Caki2 (cell line): ENCODE data around the gene GTSE1. TPM values are rescaled to one million over a fixed set of nuclear protein-coding genes. Genes with fewer than 3 reads are reported as not detected.
"Not testable (repeated sequence)": the region's sequence is repeated elsewhere in the genome, so short reads cannot be mapped to it uniquely, and the experiment has no call there.

Experiments used
- DNase-seq: peaks from one replicate; pipeline ENCODE4 v3.0.0-alpha.2; 2015; ENCODE audit warnings: low read depth
- in situ Hi-C: cut with HindIII; loops from 2 replicates; pipeline ENCODE4 v1.10.0; 2016; ENCODE audit warnings: low sequenced_read_pairs, low pct_unique_long_range_greater_than_20kb, mixed read lengths
- total RNA-seq: library from RNA; depleted of rRNA; stranded (reverse); fragments of >200 nt; shearing (Covaris generic); gene quantifications from 2 replicates; pipeline ENCODE4 v1.2.3, GENCODE V29; 2014; ENCODE audit warnings: low replicate concordance; rRNA removed

The GTSE1 gene, protein sequence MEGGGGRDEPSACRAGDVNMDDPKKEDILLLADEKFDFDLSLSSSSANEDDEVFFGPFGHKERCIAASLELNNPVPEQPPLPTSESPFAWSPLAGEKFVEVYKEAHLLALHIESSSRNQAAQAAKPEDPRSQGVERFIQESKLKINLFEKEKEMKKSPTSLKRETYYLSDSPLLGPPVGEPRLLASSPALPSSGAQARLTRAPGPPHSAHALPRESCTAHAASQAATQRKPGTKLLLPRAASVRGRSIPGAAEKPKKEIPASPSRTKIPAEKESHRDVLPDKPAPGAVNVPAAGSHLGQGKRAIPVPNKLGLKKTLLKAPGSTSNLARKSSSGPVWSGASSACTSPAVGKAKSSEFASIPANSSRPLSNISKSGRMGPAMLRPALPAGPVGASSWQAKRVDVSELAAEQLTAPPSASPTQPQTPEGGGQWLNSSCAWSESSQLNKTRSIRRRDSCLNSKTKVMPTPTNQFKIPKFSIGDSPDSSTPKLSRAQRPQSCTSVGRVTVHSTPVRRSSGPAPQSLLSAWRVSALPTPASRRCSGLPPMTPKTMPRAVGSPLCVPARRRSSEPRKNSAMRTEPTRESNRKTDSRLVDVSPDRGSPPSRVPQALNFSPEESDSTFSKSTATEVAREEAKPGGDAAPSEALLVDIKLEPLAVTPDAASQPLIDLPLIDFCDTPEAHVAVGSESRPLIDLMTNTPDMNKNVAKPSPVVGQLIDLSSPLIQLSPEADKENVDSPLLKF
- total RNA-seq: 27.6 and 29.8 TPM in 2 replicates

DNA sequence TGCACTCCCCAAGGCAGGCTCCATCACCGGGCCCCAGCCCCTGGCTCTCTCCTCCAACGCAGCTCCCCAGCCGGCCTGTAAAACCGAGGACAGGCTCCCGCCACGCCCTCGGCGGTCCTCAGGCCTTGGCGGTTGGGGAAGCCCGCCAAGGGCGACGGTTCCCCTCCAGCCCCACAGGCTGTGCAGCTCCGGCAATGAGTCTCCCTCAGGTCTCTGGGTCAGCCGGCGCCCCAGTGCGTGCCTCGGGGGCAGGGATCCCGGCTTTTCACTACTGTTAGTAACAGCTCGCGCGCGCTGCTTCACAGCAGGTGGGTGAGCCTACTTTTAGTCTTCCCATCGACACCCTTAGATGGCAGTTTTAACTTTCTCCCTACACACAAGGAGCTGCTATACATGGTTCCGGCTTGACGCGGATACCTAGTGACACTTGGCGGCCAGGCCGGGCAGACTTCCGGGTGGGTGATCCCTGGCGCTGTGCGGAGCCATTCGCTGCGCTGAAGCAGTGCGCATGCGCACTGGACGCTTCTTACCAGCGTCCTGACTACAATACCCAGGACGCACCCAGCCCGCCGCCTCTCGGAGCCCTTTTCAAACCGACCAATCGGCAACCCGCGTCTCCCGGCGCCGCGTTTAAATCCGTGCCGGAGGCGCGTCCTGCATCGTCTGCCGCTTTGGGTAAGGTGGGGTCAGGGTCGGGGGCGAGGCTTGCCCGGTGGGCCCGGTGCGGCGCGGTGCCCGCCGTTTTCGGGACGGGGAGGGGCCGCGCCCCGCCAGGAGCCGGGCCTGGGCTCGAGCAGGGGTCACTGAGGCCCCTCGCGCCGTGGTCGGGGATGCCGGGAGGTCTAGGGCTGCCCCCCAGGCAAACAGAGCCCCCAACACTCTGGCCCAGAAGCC, at the start of gene GTSE1:
GTSE1 (plus strand) TSS at position 614 of the 894 bp plus-strand sequence. CDS start 531 bp downstream, outside the sequence.
- in situ Hi-C loops: loop anchor here (25.0 kb wide), 1 partner anchor 284 kb away; no protein-coding TSS in a partner anchor

DNA sequence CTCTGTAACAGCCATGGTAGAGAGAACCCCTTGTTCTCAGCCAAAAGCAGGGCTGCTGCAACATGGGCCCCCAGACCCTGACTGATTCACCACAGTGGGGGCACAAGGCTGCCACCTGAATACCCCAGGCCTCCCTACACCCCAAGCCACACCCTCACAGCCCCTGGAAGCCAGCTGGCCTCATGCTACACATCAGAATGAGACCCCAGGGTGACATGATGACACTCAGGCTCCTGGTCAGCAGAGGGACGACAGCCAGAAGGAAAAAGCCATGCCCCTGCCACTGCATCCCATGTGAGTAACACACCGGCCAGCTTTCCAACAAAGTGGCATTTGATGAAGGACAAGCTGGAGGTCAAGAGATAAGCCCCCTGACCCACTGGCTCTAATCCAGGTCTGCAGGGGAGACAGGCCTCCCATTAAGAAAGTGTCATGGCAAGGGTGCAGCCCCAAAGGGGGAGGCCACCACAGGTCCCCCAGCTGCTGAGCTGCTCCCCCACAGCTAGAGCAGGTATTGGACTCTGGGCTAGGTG, 49.2 kb upstream of the GTSE1 start:
- in situ Hi-C loops: no loop called here
- DNase-seq: no peak

More for the DNA sequence above, at the start of gene GTSE1:
- peak; percentile 96 for DNase-seq

DNA sequence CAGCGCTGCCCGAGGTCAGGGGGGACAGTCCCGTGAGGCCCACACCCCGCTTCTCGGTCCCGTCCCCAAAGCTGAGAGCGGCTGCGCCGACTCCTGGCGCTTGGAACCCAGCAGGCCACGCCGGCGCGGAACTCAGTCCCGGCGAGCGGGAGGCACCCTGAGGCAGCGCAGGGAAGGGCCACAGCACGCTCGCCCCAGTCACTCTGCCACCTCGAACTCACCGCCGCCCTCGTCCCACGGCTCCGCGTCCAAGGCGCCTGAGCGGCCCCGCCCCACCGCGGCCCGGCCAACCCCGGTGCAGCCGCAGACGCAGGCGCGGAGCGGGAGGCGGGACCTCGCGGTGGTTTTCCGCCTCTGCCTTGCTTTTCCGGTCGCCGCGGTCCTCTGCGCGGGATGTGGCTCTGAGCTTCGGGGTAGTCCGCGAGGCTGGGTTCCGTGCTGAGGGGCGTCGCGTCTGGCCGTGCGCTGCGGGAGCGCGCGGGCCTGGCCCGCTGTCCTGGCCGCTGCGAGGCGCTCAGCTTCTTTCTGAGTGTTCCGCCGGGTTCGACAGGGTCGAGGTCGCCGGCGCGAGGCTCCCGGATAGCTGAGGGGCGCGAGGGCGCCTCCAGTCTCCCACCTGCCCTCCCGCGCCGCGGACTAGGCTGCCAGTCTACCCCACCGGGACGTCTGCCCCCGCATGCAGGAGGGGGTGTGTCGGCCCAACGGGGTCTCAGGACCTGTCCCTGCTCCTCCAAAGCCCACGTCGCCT, 46.5 kb upstream of the GTSE1 start, which contains the start of gene CDPF1:
CDPF1 (minus strand) TSS at position 259 of the 748 bp plus-strand sequence. CDS start 2,009 bp downstream, outside the sequence.
- peak; percentile 88 for DNase-seq
- in situ Hi-C loops: loop anchor here (25.0 kb wide), 1 partner anchor 113 kb away; no protein-coding TSS in a partner anchor

DNA sequence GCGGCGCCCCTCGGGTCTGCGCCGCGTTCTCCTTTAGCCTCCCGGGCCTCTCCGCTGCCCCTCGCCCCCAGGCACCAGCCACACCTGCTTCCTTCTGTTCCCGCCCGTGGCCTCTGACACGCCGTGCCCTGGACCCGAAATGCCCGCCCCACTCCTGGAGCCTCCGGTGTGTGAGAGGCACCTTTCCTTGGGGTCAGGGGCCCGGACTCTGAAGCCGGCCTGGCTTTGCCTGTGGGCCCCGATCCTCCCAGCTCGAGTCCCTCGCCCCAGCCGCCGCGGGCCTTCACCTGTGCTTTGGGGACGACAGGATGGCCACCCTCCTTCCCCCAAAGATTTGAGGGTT, 45.9 kb upstream of the GTSE1 start:
- no peak for DNase-seq
- in situ Hi-C loops: loop anchor here (25.0 kb wide), 1 partner anchor 113 kb away; no protein-coding TSS in a partner anchor

DNA sequence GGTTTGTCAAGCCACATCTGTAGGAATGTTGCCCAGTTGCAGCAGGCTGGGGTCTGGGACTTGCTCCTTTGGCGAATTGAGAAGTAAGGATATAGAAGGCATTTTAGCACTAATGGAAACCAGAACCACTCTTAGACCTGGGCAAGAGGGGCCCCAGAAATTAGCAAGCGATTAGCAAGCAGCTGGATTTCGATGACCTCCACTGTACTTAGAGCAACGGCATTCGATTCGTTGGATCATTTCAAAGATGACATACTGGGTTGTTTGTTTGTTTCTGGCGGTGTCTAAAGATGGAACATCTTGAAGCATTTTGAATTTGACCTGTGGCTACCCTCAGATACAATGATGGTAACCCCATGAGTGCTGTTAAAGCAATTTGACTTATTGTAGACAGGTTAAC, 45.4 kb upstream of the GTSE1 start:
- in situ Hi-C loops: loop anchor here (25.0 kb wide), 1 partner anchor 114 kb away; no protein-coding TSS in a partner anchor
- DNase-seq: no peak

DNA sequence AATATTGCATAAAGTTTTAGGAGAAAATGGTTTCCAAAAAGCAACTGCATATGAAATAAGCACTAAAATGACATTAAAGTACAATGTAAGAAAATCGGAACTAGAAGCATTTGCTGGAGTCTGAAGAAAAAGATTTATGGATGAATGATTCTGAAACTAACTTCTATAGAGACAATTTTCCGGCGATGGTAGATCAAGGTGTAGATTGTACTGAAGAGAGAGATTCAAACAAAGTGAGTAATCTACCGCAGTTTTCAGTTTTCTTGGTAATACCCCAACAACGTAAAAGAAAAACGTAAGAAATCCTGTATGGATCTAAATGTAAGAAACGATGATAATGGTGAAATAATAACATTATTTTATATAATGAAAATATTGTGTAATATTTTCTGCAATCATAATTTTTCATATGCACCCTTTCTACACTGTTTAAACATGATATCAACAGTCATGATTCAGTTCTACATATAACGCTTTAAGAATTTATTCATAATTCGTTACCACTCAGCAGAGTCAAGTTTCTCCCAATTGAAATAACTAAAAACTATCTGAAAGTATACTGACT, 44.8 kb upstream of the GTSE1 start:
- in situ Hi-C loops: loop anchor here (25.0 kb wide), 1 partner anchor 115 kb away; no protein-coding TSS in a partner anchor
- DNase-seq: no peak

DNA sequence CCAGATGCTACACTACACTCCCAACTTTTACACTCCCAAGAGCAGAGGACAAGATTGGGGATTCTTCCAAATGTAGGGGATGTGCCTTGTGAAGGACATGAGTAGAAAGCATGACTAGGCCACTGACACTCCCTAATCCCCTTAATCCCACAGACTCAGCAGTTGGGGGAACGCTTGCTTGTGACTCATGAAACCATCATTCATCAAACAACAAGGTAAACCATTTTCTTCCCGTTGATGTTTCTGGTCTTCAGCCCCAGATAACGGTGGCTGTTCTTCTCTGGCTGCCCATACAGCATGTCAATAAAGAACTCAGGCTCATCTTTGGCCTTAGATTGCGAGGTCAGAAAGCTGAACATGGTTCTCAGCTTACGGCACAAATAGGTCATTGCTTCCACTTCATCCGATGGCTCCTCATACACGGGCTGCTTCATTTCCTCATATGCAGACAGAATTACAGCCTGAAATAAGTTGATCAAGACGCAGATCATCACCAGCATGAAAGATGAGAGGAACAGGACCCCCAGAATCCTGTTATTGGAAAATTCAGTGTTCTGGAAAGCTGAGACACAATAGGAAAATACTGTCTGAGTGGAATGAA, 40.2 kb upstream of the GTSE1 start:
- no peak for DNase-seq
- in situ Hi-C loops: loop anchor here (25.0 kb wide), 1 partner anchor 119 kb away; no protein-coding TSS in a partner anchor

DNA sequence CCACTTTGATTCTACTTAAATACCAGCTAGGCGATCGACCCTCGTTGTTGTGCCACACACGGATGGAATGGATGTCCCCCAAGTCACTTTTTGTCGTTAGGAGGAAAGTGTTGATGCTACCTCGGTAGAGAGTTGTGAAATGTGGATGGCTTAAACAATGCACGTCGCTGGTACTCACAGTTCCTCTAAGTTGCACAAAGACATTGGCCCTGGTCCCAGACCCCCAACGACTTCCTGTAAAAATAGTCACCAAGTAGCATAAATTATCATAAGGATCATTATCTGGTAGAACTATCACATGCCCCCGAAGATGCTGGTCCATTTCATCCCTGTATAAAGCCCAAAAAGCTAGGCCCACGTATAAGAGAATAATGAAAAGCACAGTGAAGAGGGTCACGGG, 37.3 kb upstream of the GTSE1 start:
- in situ Hi-C loops: loop anchor here (25.0 kb wide), 1 partner anchor 122 kb away; no protein-coding TSS in a partner anchor
- DNase-seq: no peak

DNA sequence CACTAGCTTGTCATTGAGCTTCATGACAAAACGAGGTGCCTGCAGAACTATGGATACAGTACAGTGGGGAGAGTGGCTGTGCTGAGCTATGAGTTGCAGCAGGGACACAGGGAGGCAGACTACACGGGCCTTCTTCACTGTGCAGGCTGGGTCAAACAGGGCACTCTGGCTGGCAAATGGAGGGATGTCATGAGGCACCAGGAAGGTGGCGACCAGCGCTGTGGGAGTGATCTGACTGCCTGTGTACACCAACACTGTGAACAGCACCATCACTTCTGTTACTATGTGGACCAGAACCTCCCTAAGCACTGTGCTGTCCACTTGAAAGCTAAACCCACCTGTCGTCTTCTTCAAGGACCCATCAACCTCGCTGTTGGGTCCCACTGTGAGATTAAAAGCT, 36.6 kb upstream of the GTSE1 start:
- in situ Hi-C loops: loop anchor here (25.0 kb wide), 1 partner anchor 123 kb away; no protein-coding TSS in a partner anchor
- no peak for DNase-seq

DNA sequence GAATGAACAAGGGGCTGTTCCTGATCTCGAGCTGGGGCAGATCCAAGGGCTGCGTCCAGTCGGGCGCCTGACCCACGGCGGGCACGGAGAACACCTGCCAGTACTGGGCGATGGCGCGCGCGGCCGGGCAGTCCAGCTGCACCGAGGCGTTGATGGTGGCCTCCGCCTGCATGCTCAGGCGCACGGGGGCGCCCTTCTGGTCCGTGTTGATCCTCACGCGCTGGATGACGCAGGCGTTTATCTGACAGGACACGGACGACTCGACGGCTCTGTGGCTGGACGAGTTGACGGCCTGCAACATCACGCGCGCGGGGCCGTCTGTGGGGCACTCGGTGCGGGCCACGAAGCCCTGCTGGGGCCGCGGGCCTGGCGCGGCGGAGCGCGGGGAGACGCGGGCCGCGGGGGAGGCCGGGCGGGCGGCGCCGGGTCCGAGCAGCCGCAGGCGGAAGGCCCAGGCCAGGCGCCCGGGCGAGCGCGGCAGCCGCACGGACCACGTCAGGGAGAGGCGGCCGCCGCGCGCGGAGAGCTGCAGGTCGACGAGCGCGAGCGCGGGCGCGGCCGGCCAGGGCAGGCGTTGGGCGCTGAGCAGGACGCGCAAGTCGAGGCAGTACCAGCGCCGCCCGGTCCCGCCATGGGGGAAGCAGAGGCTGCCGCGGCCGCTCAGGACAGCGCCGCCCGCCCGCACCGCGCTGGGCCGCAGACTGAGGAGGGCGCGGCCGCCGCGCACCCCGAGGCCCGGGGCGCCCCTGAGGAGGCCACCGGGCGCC, 34.0 kb upstream of the GTSE1 start:
- in situ Hi-C loops: loop anchor here (25.0 kb wide), 1 partner anchor 125 kb away; no protein-coding TSS in a partner anchor
- no peak for DNase-seq

DNA sequence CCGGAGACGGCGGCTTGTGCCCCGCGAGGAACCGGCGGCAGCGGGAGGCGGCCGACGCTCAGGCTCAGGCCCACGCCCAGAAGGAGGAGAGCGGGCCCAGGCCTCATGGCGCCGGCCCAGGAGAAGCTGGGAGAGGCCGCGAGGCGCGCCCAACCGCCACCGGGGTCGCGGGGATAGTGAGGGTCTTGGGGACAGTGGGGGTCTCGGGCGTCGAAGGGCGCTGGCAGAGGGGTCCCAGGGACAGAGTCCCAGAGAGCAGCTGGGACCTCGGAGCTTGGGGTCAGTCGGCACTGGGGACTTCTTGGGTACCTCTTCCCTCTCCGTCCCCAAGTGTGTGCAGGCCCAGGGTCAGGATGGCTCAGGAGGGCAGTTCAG, 33.5 kb upstream of the GTSE1 start, which contains the start of gene PKDREJ:
PKDREJ (minus strand) TSS at position 128 of the 375 bp plus-strand sequence; CDS start at position 107, 21 bp downstream.
- DNase-seq: no peak
- in situ Hi-C loops: loop anchor here (25.0 kb wide), 1 partner anchor 126 kb away; no protein-coding TSS in a partner anchor

DNA sequence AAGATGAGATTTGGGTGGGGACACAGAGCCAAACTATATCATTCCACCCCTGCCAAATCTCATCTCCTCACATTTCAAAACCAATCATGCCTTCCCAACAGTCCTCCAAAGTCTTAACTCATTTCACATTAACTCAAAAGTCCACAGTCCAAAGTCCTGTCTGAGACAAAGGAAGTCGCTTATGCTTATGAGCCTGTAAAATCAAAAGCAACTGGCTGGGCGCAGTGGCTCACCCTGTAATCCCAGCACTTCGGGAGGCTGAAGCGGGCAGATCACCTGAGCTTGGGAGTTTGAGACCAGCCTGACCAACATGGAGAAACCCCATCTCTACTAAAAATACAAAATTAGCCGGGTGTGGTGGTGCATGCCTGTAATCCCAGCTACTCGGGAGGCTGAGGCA, 32.1 kb upstream of the GTSE1 start:
- in situ Hi-C loops: loop anchor here (25.0 kb wide), 1 partner anchor 127 kb away; no protein-coding TSS in a partner anchor
- not testable (repeated sequence) for DNase-seq

DNA sequence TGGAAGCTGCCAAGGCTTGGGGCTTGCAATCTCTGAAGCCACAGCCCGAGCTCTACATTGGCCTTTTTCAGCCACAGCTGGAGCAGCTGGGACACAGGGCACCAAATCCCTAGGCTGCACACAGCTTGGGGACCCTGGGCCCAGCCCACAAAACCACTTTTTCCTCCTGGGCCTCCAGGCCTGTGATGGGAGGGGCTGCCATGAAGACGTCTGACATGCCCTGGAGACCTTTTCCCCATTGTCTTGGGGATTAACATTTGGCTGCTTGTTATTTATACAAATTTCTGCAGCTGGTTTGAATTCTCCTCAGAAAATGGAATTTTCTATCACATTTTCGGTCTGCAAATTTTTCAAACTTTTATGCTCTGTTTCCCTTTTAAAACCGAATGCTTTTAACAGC, 31.0 kb upstream of the GTSE1 start:
- in situ Hi-C loops: loop anchor here (25.0 kb wide), 1 partner anchor 128 kb away; no protein-coding TSS in a partner anchor

DNA sequence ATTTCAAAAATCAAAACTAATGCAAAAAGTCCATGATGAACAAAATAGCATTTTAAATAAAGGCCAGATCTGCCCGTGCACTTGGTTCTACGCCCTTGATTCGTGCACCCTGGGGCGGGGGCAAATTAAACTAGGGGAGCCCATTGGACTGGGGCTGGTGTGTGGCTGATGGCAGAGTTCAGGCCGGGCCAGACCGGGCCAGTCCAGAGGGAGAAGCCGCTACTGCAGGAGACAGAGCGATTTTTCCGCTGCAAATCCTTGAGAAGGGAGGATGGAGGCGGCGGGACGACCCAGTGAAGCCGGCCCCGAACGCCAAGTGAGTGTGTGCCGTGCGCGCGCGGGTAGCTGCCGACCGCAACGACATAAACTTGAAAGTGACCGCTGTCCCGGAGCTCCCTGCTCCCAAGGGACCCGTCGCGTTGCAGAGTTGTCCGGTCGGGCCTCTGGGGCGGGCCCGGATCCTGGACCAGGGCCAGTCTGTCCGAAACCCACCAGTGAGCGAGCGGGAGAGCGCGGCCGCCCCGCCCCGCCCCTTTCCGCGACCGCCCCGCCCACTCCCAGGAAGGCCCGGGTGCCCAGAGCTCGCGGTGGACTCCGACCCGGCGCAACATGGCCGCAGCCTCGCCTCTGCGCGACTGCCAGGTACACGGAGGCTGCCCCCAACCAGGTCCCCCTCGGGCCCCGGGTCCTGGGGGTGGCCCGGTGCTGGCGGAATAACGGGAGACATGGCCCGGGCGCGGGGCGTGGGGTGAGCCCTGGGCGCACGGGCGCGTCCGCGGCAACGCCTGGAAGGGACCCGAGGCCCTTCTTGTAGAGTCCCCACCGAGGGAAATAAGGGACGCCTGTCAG, 29.0 kb upstream of the GTSE1 start, which contains the start of gene TTC38:
TTC38 (plus strand) TSS at position 578 of the 849 bp plus-strand sequence; CDS start at position 610, 32 bp downstream.
- in situ Hi-C loops: loop anchor here (25.0 kb wide), 1 partner anchor 130 kb away; no protein-coding TSS in a partner anchor
- DNase-seq: peak; percentile 86

More for the DNA sequence above, 31.0 kb upstream of the GTSE1 start:
- DNase-seq: not testable (repeated sequence)
